Prostate gland (tissue), 2 donors: ENCODE results near the gene PGAM1.

Source experiments
- CTCF ChIP-seq, 4 experiments: fragments of 200-600 bp in 2 of 4; fragments of 450-650 bp in 2 of 4; sonication (generic) in 2 of 4; IDR thresholded peaks; 1 replicate in 3 of 4; 2 replicates in 1 of 4; pipeline ENCODE4 v1.5.1; 2016 to 2019; ENCODE audit warnings: antibody characterized with exemption in 4 of 4, mild to moderate bottlenecking in 2 of 4, moderate library complexity in 2 of 4
- POLR2A ChIP-seq: fragments of 450-650 bp; IDR thresholded peaks from one replicate; pipeline ENCODE4 v1.6.1; 2016; ENCODE audit warnings: antibody characterized with exemption, mild to moderate bottlenecking

GRCh38 chr10:97475936-97476594, 50.1 kb downstream of the PGAM1 start:
- no peak for TF ChIP-seq CTCF (IDR thresholded peaks at IDR 0.05)
- TF ChIP-seq POLR2A, result no peak
